GM19351 (cell line): ENCODE results near the gene PREX1.

Experiments
- ATAC-seq: cut with Tn5 transposase; IDR thresholded peaks from one replicate; pipeline ENCODE4 v1.9.1; 2021; ENCODE audit warnings: mild to moderate bottlenecking, moderate library complexity; ENCODE audit not compliant: unreplicated experiment

Gene PREX1

GRCh38 chr20:48737434-48738093 lies 90.2 kb downstream of the PREX1 start:
- ATAC-seq: no peak

DNA sequence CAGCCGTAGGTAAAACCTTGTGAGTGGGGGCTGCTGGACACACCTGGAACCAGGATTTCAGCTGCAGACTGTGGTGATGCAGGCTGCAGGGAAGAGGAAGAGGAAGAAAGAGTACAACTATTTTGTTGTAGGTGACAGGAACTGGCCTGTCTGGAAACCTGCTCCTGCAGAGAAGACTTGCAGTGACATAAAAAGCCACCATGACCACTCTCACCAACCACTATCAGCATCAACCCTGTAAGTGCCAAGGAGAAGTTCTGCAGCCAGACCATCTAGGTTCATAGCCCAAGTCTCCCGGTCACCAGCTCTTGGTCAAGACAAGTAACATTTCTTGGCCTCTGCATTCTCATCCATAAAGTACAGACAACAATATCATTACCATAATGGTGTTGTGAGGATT lies 91.2 kb downstream of the PREX1 start:
- ATAC-seq: no peak

DNA sequence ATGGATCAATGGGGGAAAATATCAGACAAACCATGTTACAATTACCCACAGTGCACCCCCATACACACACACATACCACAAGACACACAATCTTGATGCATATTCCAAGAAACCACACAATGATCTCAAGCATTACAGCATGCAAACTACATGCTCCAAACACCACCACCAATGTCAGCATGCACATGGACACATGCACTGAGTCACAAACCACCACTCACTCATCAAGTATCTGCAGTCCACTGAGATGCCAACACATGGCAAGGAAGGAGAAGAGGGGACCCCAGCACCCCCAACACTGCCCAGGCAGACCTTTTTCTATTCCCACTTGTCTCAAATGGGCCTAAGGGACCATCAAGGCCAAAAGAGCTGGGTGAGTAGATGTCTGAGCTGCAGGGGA lies 91.6 kb downstream of the PREX1 start:
- no peak for ATAC-seq

- no peak for ATAC-seq
Measured at GRCh38 chr20:48735112-48735511, 92.7 kb downstream of the PREX1 start.

- ATAC-seq: no peak
Measured at GRCh38 chr20:48734104-48734749, 93.6 kb downstream of the PREX1 start.

- no peak for ATAC-seq
Measured at GRCh38 chr20:48733296-48733790, 94.5 kb downstream of the PREX1 start.

GRCh38 chr20:48732081-48732829 lies 95.5 kb downstream of the PREX1 start:
- ATAC-seq: no peak

DNA sequence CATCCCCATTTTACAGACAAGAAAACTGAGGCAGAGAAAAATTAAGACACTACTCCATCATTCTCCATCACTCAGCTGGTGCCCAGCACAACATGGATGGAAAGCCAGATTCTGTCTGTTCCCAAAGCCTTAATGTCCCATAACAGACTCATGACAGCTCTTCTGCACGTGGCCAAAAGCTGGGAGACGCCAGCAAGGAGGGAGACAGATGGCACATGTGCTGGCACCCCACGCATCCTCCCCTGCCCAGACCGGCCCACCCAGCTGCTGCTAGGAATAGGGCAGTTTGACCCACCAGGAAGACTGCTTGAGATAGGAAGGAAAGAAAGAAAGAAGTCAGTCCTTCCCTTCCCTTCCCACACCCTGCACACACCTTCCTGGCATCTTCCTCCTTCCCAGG lies 96.3 kb downstream of the PREX1 start:
- ATAC-seq: no peak

DNA sequence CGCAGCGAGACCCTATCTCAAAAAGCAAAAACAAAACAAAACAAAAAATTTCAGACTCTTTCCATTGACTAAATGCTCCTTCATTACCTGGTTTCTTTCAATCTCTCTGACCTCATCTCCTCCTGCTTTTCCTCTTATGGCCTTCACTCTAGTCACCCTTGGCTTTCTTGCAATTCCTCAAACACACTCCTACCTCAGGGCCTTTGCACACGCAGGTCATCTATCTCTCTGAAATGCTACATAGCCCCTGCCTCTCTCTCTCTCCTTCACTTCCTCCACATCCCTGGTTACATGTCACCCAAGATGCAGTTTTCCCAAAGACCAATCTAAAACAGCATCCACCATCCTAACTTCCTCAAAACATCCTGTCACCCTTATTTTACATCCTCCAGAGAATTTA lies 96.8 kb downstream of the PREX1 start:
- no peak for ATAC-seq

GRCh38 chr20:48729538-48729937 lies 98.3 kb downstream of the PREX1 start:
- no peak for ATAC-seq

DNA sequence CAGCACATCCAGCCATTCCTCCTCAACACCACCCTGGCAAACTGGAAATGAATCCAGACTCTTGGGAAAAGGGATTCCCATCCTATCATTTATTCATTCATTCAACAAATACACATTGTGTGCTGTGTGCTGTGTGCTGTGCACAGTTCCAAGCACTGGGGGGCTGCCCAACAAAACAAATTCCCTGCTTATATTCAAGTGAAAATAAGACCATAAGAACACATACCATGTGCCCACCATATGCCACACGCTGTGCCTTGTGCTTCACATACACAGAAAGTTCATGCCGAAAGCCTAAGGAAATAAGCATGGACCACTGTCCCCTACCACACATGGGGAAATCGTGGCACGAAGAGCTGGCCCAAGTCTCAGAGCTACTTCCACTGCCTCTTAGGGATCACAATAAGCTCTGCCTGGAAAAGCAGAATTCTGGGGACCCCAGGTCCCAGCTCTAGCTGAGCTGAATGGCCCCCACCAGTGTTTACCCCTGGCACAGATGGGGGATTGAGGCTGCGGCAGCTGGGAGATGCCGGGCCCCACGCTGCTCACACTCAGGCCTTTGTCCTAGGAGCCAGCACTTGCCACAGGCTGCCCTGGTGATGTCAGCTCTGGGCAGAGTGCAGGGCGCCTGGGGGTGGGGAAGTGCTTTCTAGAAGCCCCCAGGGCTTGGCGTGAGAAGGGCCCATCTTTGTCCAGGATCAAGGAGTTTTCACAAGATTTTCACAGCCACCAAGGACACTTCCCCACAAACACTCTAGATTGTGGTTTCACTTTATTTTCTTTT lies 99.6 kb downstream of the PREX1 start:
- ATAC-seq: no peak

- ATAC-seq: no peak
Measured at GRCh38 chr20:48727226-48727625, 100.6 kb downstream of the PREX1 start.

GRCh38 chr20:48725555-48725991 lies 102.2 kb downstream of the PREX1 start:
- no peak for ATAC-seq

DNA sequence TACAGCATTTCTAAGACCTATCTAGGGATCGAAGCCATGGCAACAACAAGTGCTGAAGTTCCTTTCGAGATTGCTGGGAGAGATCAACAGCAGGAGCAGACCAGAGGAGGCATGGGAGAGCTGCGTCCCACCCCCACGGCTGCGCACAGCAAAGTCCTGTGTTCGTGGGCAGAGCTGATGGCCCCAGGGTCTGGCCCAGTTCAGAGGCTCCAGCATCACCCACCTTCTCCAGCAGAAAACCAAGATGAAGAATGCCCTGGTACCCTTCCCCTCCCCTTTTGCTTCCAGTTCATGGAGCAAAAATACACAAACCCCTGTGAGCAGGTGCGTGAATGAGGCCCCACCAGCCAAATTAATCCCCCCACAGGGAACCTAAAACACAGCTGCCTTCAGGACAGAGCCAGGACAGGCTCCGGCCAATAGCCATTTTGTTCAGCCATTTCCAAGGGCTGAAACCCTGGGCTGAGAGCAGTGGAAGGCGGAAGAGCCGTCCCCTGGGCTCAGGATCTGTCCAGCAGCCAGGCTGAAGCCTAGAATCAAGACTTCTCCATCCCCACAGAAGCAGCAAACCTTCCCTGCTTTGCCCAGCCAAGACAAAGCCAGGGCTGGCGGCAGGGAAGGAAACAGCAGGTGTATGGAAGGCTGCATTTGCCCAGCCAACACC lies 102.8 kb downstream of the PREX1 start:
- ATAC-seq: no peak

GRCh38 chr20:48724382-48724781 lies 103.4 kb downstream of the PREX1 start:
- ATAC-seq: no peak

- no peak for ATAC-seq
Measured at GRCh38 chr20:48723308-48724264, 104.2 kb downstream of the PREX1 start.

GRCh38 chr20:48722737-48723191 lies 105.0 kb downstream of the PREX1 start:
- no peak for ATAC-seq

GRCh38 chr20:48722002-48722731 lies 105.6 kb downstream of the PREX1 start:
- ATAC-seq: no peak
